Nephron progenitor cell (in vitro differentiated cells): ENCODE results near the gene MAN1A2.

Experiments
- DNase-seq: peaks from one replicate; pipeline ENCODE4 v3.0.0; 2021
- H3K27ac Mint-ChIP-seq: 2 replicates; pipeline ENCODE4 v1.8.0; 2021; ENCODE audit warnings: mild to moderate bottlenecking, moderate library complexity, mixed read lengths
- H3K27me3 Mint-ChIP-seq: 2 replicates; pipeline ENCODE4 v1.8.0; 2021; ENCODE audit warnings: mild to moderate bottlenecking, low read depth, mixed read lengths; ENCODE audit not compliant: poor library complexity
- H3K36me3 Mint-ChIP-seq: 2 replicates; pipeline ENCODE4 v1.8.0; 2021; ENCODE audit warnings: low read depth, mixed read lengths
- H3K4me1 Mint-ChIP-seq: 2 replicates; pipeline ENCODE4 v1.8.0; 2021; ENCODE audit warnings: mixed read lengths
- H3K4me3 Mint-ChIP-seq: 2 replicates; pipeline ENCODE4 v1.8.0; 2021; ENCODE audit warnings: mild to moderate bottlenecking, moderate library complexity, mixed read lengths
- H3K9me3 Mint-ChIP-seq: 2 replicates; pipeline ENCODE4 v1.8.0; 2021; ENCODE audit warnings: mild to moderate bottlenecking, moderate library complexity, mixed read lengths
- CTCF ChIP-seq: fragments of 200-600 bp; sonication (generic); IDR thresholded peaks from 2 replicates; pipeline ENCODE4 v1.5.0; 2021; ENCODE audit warnings: antibody characterized with exemption

The MAN1A2 gene

GRCh38 chr1:117575586-117576225, 208.5 kb downstream of the MAN1A2 start:
- peaks cover 26% of the 10 kb centered on the region for H3K4me1 Mint-ChIP-seq
- no peaks in the 10 kb centered on the region for H3K9me3 Mint-ChIP-seq
- no peak overlapping the region for H3K27ac Mint-ChIP-seq
- no peaks in the 10 kb centered on the region for H3K36me3 Mint-ChIP-seq
- DNase-seq, result no peak
- H3K4me3 Mint-ChIP-seq, result no peak overlapping the region
- TF ChIP-seq CTCF, result no peak
- H3K27me3 Mint-ChIP-seq, result peaks cover 6% of the 10 kb centered on the region

- H3K36me3 Mint-ChIP-seq, result no peaks in the 10 kb centered on the region
- no peak for TF ChIP-seq CTCF
- H3K4me3 Mint-ChIP-seq, result no peak overlapping the region
- H3K27ac Mint-ChIP-seq, result no peak overlapping the region
- peaks cover 6% of the 10 kb centered on the region for H3K27me3 Mint-ChIP-seq
- peaks cover 26% of the 10 kb centered on the region for H3K4me1 Mint-ChIP-seq
- no peak for DNase-seq
- no peaks in the 10 kb centered on the region for H3K9me3 Mint-ChIP-seq
Observed at GRCh38 chr1:117576236-117576635, 209.0 kb downstream of the MAN1A2 start.

GRCh38 chr1:117577191-117577885, 210.1 kb downstream of the MAN1A2 start:
- Mint-ChIP-seq H3K4me3 (no peak overlapping the region), H3K9me3 (no peaks in the 10 kb centered on the region), H3K4me1 (peaks cover 19% of the 10 kb centered on the region), H3K27ac (no peak overlapping the region), H3K27me3 (peaks cover 9% of the 10 kb centered on the region), H3K36me3 (no peaks in the 10 kb centered on the region)
- DNase-seq, result no peak
- TF ChIP-seq CTCF, result no peak

- Mint-ChIP-seq H3K4me1 (peaks cover 19% of the 10 kb centered on the region), H3K36me3 (no peaks in the 10 kb centered on the region), H3K4me3 (no peak overlapping the region), H3K9me3 (no peaks in the 10 kb centered on the region), H3K27me3 (peaks cover 9% of the 10 kb centered on the region), H3K27ac (no peak overlapping the region)
- no peak for DNase-seq
- no peak for TF ChIP-seq CTCF
Observed at GRCh38 chr1:117578466-117578865, 211.2 kb downstream of the MAN1A2 start.
